ENCODE results near the gene BTF3L4.
"Not testable (repeated sequence)": the region's sequence is repeated elsewhere in the genome, so short reads cannot be mapped to it uniquely, and the experiment has no call there.

The BTF3L4 gene

GRCh38 chr1:52053862-52054261, 2.2 kb upstream of the BTF3L4 start:
- no peak for DNase-seq
- in situ Hi-C loops (cut with HindIII; ENCODE audit: low pct_ligation_motif_present, low pct_unique_long_range_greater_than_20kb, low sequenced_read_pairs) = no loop called here

GRCh38 chr1:52054496-52055065, 1.5 kb upstream of the BTF3L4 start:
- DNase-seq = no peak
- in situ Hi-C loops (cut with HindIII; ENCODE audit: low pct_ligation_motif_present, low pct_unique_long_range_greater_than_20kb, low sequenced_read_pairs) = no loop called here

GRCh38 chr1:52055066-52055865, 829 bp upstream of the BTF3L4 start, which contains the start of gene TXNDC12:
TSS of gene TXNDC12 (minus strand) at chr1:52055191. CDS start at chr1:52055096, 95 bp downstream.
- in situ Hi-C loops (cut with HindIII; ENCODE audit: low pct_ligation_motif_present, low pct_unique_long_range_greater_than_20kb, low sequenced_read_pairs) = no loop called here

GRCh38 chr1:52055866-52056162, 281 bp upstream of the BTF3L4 start:
- in situ Hi-C loops (cut with HindIII; ENCODE audit: low pct_ligation_motif_present, low pct_unique_long_range_greater_than_20kb, low sequenced_read_pairs) = no loop called here
- no peak for DNase-seq

More at GRCh38 chr1:52055066-52055865, 829 bp upstream of the BTF3L4 start, which contains the start of gene TXNDC12:
- DNase-seq = peak; percentile 94

GRCh38 chr1:52056937-52057231, 789 bp downstream of the BTF3L4 start:
- DNase-seq = no peak
- in situ Hi-C loops (cut with HindIII; ENCODE audit: low pct_ligation_motif_present, low pct_unique_long_range_greater_than_20kb, low sequenced_read_pairs) = no loop called here

- DNase-seq = no peak
Measured at GRCh38 chr1:52057255-52057654, 1.2 kb downstream of the BTF3L4 start.

GRCh38 chr1:52057876-52058415, 1.9 kb downstream of the BTF3L4 start:
- no peak for DNase-seq
- in situ Hi-C loops (cut with HindIII; ENCODE audit: low pct_ligation_motif_present, low pct_unique_long_range_greater_than_20kb, low sequenced_read_pairs) = no loop called here

More at GRCh38 chr1:52057255-52057654, 1.2 kb downstream of the BTF3L4 start:
- in situ Hi-C loops (cut with HindIII; ENCODE audit: low pct_ligation_motif_present, low pct_unique_long_range_greater_than_20kb, low sequenced_read_pairs) = no loop called here

GRCh38 chr1:52059321-52059720, 3.2 kb downstream of the BTF3L4 start:
- in situ Hi-C loops (cut with HindIII; ENCODE audit: low pct_ligation_motif_present, low pct_unique_long_range_greater_than_20kb, low sequenced_read_pairs) = no loop called here
- DNase-seq = peak; percentile 62

- DNase-seq = no peak
- in situ Hi-C loops (cut with HindIII; ENCODE audit: low pct_ligation_motif_present, low pct_unique_long_range_greater_than_20kb, low sequenced_read_pairs) = no loop called here
Measured at GRCh38 chr1:52059888-52060287, 3.8 kb downstream of the BTF3L4 start.

- in situ Hi-C loops (cut with HindIII; ENCODE audit: low pct_ligation_motif_present, low pct_unique_long_range_greater_than_20kb, low sequenced_read_pairs) = no loop called here
- DNase-seq = no peak
Measured at GRCh38 chr1:52060822-52061221, 4.7 kb downstream of the BTF3L4 start.

- DNase-seq = no peak
- in situ Hi-C loops (cut with HindIII; ENCODE audit: low pct_ligation_motif_present, low pct_unique_long_range_greater_than_20kb, low sequenced_read_pairs) = no loop called here
Measured at GRCh38 chr1:52063192-52063591, 7.1 kb downstream of the BTF3L4 start.

- no peak for DNase-seq
- in situ Hi-C loops (cut with HindIII; ENCODE audit: low pct_ligation_motif_present, low pct_unique_long_range_greater_than_20kb, low sequenced_read_pairs) = no loop called here
Measured at GRCh38 chr1:52070704-52071103, 14.6 kb downstream of the BTF3L4 start.

- no peak for DNase-seq
- in situ Hi-C loops (cut with HindIII; ENCODE audit: low pct_ligation_motif_present, low pct_unique_long_range_greater_than_20kb, low sequenced_read_pairs) = no loop called here
Measured at GRCh38 chr1:52072291-52072690, 16.2 kb downstream of the BTF3L4 start.

GRCh38 chr1:52077277-52077676, 21.2 kb downstream of the BTF3L4 start:
- in situ Hi-C loops (cut with HindIII; ENCODE audit: low pct_ligation_motif_present, low pct_unique_long_range_greater_than_20kb, low sequenced_read_pairs); DNase-seq: not testable (repeated sequence)

GRCh38 chr1:52080014-52080415, 23.9 kb downstream of the BTF3L4 start:
- in situ Hi-C loops (cut with HindIII; ENCODE audit: low pct_ligation_motif_present, low pct_unique_long_range_greater_than_20kb, low sequenced_read_pairs) = no loop called here
- no peak for DNase-seq

- in situ Hi-C loops (cut with HindIII; ENCODE audit: low pct_ligation_motif_present, low pct_unique_long_range_greater_than_20kb, low sequenced_read_pairs) = not testable (repeated sequence)
Measured at GRCh38 chr1:52087892-52088291, 31.8 kb downstream of the BTF3L4 start.

GRCh38 chr1:52094300-52094699, 38.2 kb downstream of the BTF3L4 start:
- in situ Hi-C loops (cut with HindIII; ENCODE audit: low pct_ligation_motif_present, low pct_unique_long_range_greater_than_20kb, low sequenced_read_pairs); DNase-seq: not testable (repeated sequence)

More at GRCh38 chr1:52087892-52088291, 31.8 kb downstream of the BTF3L4 start:
- DNase-seq = not testable (repeated sequence)

- in situ Hi-C loops (cut with HindIII; ENCODE audit: low pct_ligation_motif_present, low pct_unique_long_range_greater_than_20kb, low sequenced_read_pairs) = no loop called here
- no peak for DNase-seq
Measured at GRCh38 chr1:52096216-52096615, 40.1 kb downstream of the BTF3L4 start.

GRCh38 chr1:52098139-52098871, 42.2 kb downstream of the BTF3L4 start:
- in situ Hi-C loops (cut with HindIII; ENCODE audit: low pct_ligation_motif_present, low pct_unique_long_range_greater_than_20kb, low sequenced_read_pairs) = no loop called here
- DNase-seq = no peak

Measured in ACHN (cell line).